K562 (cell line): ENCODE measurements around the gene SF3A2. TPM values are rescaled to one million over a fixed set of nuclear protein-coding genes. Genes with fewer than 3 reads are reported as not detected.

Source experiments
- CREBBP ChIP-seq: IDR thresholded peaks from one replicate; pipeline ENCODE4 v1.6.1; 2012; ENCODE audit warnings: low read depth, mild to moderate bottlenecking, control low read depth, inconsistent platforms, low read length
- ETV1 ChIP-seq: fragments of 450-650 bp; conservative IDR thresholded peaks from 2 replicates; pipeline ENCODE4 v1.6.1; 2016; ENCODE audit warnings: missing genetic modification characterization, control low read depth, low read depth, missing compliant biosample characterization
- GABPA ChIP-seq: fragments of 200-800 bp; sonication (Bioruptor generic); conservative IDR thresholded peaks from 2 replicates; pipeline ENCODE4 v1.6.1; 2016; ENCODE audit warnings: low read depth, missing genetic modification characterization, missing compliant biosample characterization
- HMGN3 ChIP-seq: IDR thresholded peaks from 2 replicates; pipeline ENCODE4 v1.6.1; 2011; ENCODE audit warnings: borderline replicate concordance, low read depth, mild to moderate bottlenecking, mixed read lengths, low read length; ENCODE audit not compliant: insufficient read length; ENCODE audit errors: extremely low read depth
- KLF13 ChIP-seq: fragments of 450-650 bp; IDR thresholded peaks from 2 replicates; pipeline ENCODE4 v1.6.1; 2016; ENCODE audit warnings: missing genetic modification characterization, low read depth, mild to moderate bottlenecking, missing compliant biosample characterization, moderate library complexity, borderline replicate concordance
- LARP7 ChIP-seq: fragments of 450-650 bp; IDR thresholded peaks from 2 replicates; pipeline ENCODE4 v1.6.1; 2016
- OTX1 ChIP-seq: fragments of 450-650 bp; formaldehyde crosslinking; IDR thresholded peaks from 2 replicates; pipeline ENCODE4 v1.4.0; 2022; ENCODE audit warnings: mild to moderate bottlenecking
- REST ChIP-seq, 2 experiments: fragments of 450-650 bp; formaldehyde crosslinking in 1 of 2; IDR thresholded peaks; 2 replicates each; pipeline versions ENCODE4 v1.4.0 to v1.6.1; 2014 to 2020; ENCODE audit warnings: mild to moderate bottlenecking in 2 of 2, borderline replicate concordance in 1 of 2, low read depth in 1 of 2
- RFX7 ChIP-seq: fragments of 250-450 bp; sonication (Bioruptor Pico); IDR thresholded peaks from 2 replicates; pipeline ENCODE4 v1.5.1; 2021; ENCODE audit warnings: mild to moderate bottlenecking
- SIX5 ChIP-seq, 2 experiments: IDR thresholded peaks; 2 replicates each; pipeline ENCODE4 v1.6.1; 2011; ENCODE audit warnings: low read length in 2 of 2, borderline replicate concordance in 1 of 2, low read depth in 1 of 2, mild to moderate bottlenecking in 1 of 2, moderate library complexity in 1 of 2; ENCODE audit not compliant: insufficient read depth in 1 of 2
- ZNF212 ChIP-seq: fragments of 450-650 bp; formaldehyde crosslinking; IDR thresholded peaks from 2 replicates; pipeline ENCODE4 v1.4.0; 2020; ENCODE audit warnings: mild to moderate bottlenecking
- ZNF431 ChIP-seq: sonication (generic); formaldehyde crosslinking; IDR thresholded peaks from 2 replicates; pipeline ENCODE4 v1.8.0; 2022; ENCODE audit warnings: mild to moderate bottlenecking, missing genetic modification reagents
- ZNF77 ChIP-seq: fragments of 250-450 bp; sonication (Bioruptor Pico); IDR thresholded peaks from 2 replicates; pipeline ENCODE4 v1.5.0; 2020
- polyA plus RNA-seq, 8 experiments: library from polyadenylated mRNA; depleted of rRNA in 4 of 8; stranded (reverse) in 5 of 8; unstranded in 3 of 8; fragments of >200 nt; fragmentation: Nextera tagmentation in 2 of 8; fragmentation: Illumina TruSeq in 1 of 8; extraction: Ambion mirVana in 2 of 8; extraction: Trizol in 1 of 8; gene quantifications; 2 replicates each; pipeline versions ENCODE4 v1.2.1 to v1.2.3, GENCODE V29; 2011 to 2014; ENCODE audit warnings: inconsistent platforms in 1 of 8, missing spikeins in 1 of 8
- total RNA-seq, 7 experiments: library from RNA; depleted of rRNA in 6 of 7; stranded (reverse); fragments of >200 nt in 6 of 7; fragmentation: Illumina TruSeq in 2 of 7; extraction: Trizol in 2 of 7; gene quantifications; 2 replicates each; pipeline versions ENCODE4 v1.2.1 to v1.2.3, GENCODE V29; 2011 to 2021; ENCODE audit warnings: low replicate concordance in 1 of 7
- TF ChIP-seq, protein P1 (sequence below): fragments of 250-450 bp; sonication (Bioruptor Pico); IDR thresholded peaks from 2 replicates; pipeline ENCODE4 v1.8.0; 2021; ENCODE audit warnings: moderate library complexity, mild to moderate bottlenecking, inconsistent platforms
- TF ChIP-seq, protein P2 (sequence below): fragments of 450-650 bp; formaldehyde crosslinking; IDR thresholded peaks from 2 replicates; pipeline ENCODE4 v1.4.0; 2020; ENCODE audit warnings: mild to moderate bottlenecking, moderate library complexity

Gene SF3A2
- total and polyA plus RNA-seq, 9 of the 15 experiments (the other 6 are each of a cell fraction or from before 2014, with no cell fraction given): 0.17 to 194 (median 22.8) TPM

DNA sequence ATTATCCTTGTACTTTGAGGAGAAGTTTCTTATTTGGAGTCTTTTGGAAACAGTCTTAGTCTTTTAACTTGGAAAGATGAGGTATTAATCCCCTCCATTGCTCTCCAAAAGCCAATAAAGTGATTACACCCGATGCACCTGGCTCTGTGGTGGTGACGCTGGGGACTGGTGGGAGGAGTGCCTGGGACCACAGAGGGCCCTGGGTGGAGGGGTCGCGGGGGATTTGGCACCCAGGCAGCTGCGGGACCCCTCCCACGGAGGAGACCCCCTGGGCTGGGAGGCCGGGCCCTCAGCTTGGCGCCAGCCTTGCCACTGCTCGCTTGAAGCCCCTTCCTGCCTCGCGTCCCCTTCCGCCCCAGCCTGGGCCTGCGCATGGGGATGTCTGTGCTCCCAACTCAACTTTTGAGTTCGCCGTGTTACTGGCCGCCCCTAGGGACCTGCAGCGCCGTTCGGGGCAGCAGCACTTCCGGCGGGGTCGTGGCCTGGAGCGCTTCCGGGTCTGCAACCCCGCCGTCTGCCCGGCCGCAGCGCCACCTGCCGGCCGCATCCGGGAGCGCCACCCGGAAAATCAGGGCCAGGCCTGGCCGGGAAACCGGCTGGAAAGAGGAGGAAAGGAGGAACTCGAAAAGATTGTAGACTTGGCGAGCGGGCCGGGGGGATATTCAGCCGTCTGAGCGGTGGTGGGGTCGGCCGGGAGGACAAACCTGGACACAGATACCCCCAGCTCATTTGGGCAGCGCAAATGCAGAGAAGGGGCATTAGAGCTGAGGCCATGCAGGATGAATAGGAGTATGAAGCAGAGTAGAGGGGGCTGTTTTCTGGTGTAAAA, 36.9 kb downstream of the SF3A2 start (continued):
- peak; percentile 78 for TF ChIP-seq REST (IDR thresholded peaks at IDR 0.05; ENCODE audit: borderline replicate concordance)
- no peak; the same call in 1 of the 2 replicates for TF ChIP-seq REST (CRISPR knock-in tag; IDR thresholded peaks at IDR 0.05; ENCODE audit: low read depth)
- TF ChIP-seq OTX1 (CRISPR knock-in tag): peak; percentile 44; the same call in 1 of the 2 replicates
- TF ChIP-seq, protein P1, sequence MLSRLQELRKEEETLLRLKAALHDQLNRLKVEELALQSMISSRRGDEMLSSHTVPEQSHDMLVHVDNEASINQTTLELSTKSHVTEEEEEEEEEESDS (CRISPR knock-in tag): no peak
- TF ChIP-seq ZNF212 (CRISPR knock-in tag): peak; percentile 9; the same call in 1 of the 2 replicates
- peak; percentile 62; the same call in 1 of the 2 replicates for TF ChIP-seq KLF13 (tag)
- 0 out of 2 replicates have a peak, but pooled peaks have one; percentile 23 for TF ChIP-seq LARP7
- no peak for TF ChIP-seq ZNF431
- TF ChIP-seq SIX5 (IDR thresholded peaks at IDR 0.05; ENCODE audit: borderline replicate concordance in 1 of 2, insufficient read depth in 1 of 2, low read depth in 1 of 2, low read length in 2 of 2): peak; percentile 79 to 80; a peak in 3 of 4 replicates
- TF ChIP-seq RFX7 (CRISPR knock-in tag): no peak; the same call in 1 of the 2 replicates
- peak; percentile 97 for TF ChIP-seq HMGN3
- TF ChIP-seq CREBBP: no peak
- TF ChIP-seq, protein P2, sequence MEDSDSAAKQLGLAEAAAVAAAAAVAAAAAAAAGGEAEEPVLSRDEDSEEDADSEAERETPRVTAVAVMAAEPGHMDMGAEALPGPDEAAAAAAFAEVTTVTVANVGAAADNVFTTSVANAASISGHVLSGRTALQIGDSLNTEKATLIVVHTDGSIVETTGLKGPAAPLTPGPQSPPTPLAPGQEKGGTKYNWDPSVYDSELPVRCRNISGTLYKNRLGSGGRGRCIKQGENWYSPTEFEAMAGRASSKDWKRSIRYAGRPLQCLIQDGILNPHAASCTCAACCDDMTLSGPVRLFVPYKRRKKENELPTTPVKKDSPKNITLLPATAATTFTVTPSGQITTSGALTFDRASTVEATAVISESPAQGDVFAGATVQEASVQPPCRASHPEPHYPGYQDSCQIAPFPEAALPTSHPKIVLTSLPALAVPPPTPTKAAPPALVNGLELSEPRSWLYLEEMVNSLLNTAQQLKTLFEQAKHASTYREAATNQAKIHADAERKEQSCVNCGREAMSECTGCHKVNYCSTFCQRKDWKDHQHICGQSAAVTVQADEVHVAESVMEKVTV (CRISPR knock-in tag): peak; percentile 77
- no peak for TF ChIP-seq ZNF77 (CRISPR knock-in tag)
- peak; percentile 98 for TF ChIP-seq GABPA (tag)
- peak; percentile 82 for TF ChIP-seq ETV1
